Thyroid gland (tissue), 4 donors: Measurements from ENCODE around the gene CDKN1B. TPM values are rescaled to one million over a fixed set of nuclear protein-coding genes. Genes with fewer than 3 reads are reported as not detected.

Experiments used
- DNase-seq, 2 donors: peaks; one replicate each; pipeline ENCODE4 v3.0.0-alpha.2; 2019
- H3K27ac ChIP-seq, 3 donors: fragments of 200-600 bp; sonication (generic); 1 replicate in 2 of 3; 2 replicates in 1 of 3; pipeline ENCODE4 v1.5.1; 2016 to 2019; ENCODE audit warnings: mild to moderate bottlenecking in 1 of 3, moderate library complexity in 1 of 3
- H3K27me3 ChIP-seq: fragments of 200-600 bp; sonication (generic); one replicate; pipeline ENCODE4 v1.5.1; 2019
- H3K36me3 ChIP-seq, 2 donors: fragments of 200-600 bp; sonication (generic); one replicate each; pipeline ENCODE4 v1.5.1; 2016 to 2019
- H3K4me1 ChIP-seq, 2 donors: fragments of 200-600 bp; sonication (generic); one replicate each; pipeline ENCODE4 v1.5.1; 2017 to 2019
- H3K4me3 ChIP-seq, 3 donors: fragments of 200-600 bp; sonication (generic); replicated peaks in 1 of 3; 1 replicate in 2 of 3; 2 replicates in 1 of 3; pipeline ENCODE4 v1.5.1; 2016; ENCODE audit warnings: mild to moderate bottlenecking in 1 of 3
- H3K9me3 ChIP-seq: fragments of 200-600 bp; sonication (generic); one replicate; pipeline ENCODE4 v1.5.1; 2017
- POLR2A ChIP-seq, 2 donors: fragments of 450-650 bp; IDR thresholded peaks; one replicate each; pipeline ENCODE4 v1.6.1; 2017; ENCODE audit warnings: antibody characterized with exemption in 2 of 2, mild to moderate bottlenecking in 2 of 2, moderate library complexity in 1 of 2
- WGBS, 2 donors: methylation state at CpG; one replicate each; pipeline ENCODE4 v1.1.5; 2017; 5-methylcytosine and 5-hydroxymethylcytosine counted together
- intact Hi-C: fragments of 100-400 bp; cut with DNase I; formaldehyde crosslinking; loops from one replicate; pipeline ENCODE4 v1.15.1; 2023
- total RNA-seq, 4 donors: library from RNA; depleted of rRNA; stranded (reverse); fragments of >200 nt; gene quantifications; one replicate each; pipeline ENCODE4 v1.2.3, GENCODE V29; 2016
- TF ChIP-seq, protein P1 (sequence below), 6 experiments: fragments of 200-600 bp in 3 of 6; fragments of 450-650 bp in 3 of 6; sonication (generic) in 3 of 6; IDR thresholded peaks; one replicate each; pipeline ENCODE4 v1.5.1; 2016 to 2019; ENCODE audit warnings: antibody characterized with exemption in 6 of 6, mild to moderate bottlenecking in 2 of 6, inconsistent platforms in 1 of 6, moderate library complexity in 1 of 6

Gene CDKN1B
- total RNA-seq, 4 donors from 2014 or later, result 52.3 to 77.3 (median 62.7) TPM

DNA sequence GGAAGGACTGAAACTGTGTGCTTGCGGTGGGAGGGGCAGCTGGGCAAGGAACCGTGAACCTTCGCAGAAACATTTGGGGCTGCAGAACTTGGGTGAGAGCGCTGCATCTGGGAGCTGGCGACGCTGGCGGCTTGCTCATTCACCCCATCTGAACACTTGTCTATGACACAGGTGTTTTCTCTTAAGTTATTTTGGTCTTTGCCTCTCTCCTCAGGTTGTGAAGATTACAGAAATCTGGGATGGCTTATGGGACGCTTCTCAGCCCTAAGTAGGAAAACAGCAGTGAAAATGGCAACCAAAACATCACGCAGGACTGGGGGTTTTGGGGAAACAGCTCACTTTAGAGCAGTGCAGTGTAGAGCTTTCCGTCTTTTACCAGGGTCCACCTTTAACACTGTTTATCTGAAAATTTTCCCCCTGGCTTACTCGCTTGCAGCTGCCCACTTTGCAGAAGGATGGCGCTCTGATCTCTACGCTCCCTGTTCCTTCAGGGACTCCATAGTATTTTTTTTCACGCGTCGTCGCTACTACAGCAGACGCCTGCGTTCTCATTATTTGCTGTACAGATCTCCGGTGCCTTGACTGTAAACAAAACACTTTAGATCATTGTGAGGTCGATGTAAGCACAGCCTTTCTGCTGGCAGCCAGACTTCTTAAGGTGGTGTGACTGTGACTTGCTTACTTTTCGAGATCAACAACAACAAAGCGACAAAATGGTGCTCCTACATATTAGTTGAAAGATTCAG lies 2.7 kb upstream of the CDKN1B start:
- 12 to 20% methylated on average over 23 of the region's 23 CpGs for WGBS, 2 donors
- TF ChIP-seq, protein P1, sequence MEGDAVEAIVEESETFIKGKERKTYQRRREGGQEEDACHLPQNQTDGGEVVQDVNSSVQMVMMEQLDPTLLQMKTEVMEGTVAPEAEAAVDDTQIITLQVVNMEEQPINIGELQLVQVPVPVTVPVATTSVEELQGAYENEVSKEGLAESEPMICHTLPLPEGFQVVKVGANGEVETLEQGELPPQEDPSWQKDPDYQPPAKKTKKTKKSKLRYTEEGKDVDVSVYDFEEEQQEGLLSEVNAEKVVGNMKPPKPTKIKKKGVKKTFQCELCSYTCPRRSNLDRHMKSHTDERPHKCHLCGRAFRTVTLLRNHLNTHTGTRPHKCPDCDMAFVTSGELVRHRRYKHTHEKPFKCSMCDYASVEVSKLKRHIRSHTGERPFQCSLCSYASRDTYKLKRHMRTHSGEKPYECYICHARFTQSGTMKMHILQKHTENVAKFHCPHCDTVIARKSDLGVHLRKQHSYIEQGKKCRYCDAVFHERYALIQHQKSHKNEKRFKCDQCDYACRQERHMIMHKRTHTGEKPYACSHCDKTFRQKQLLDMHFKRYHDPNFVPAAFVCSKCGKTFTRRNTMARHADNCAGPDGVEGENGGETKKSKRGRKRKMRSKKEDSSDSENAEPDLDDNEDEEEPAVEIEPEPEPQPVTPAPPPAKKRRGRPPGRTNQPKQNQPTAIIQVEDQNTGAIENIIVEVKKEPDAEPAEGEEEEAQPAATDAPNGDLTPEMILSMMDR (IDR thresholded peaks at IDR 0.05), result peak in 2 of 6 experiments; percentile 16 to 18
- peak; percentile 9 to 92 for TF ChIP-seq POLR2A (IDR thresholded peaks at IDR 0.05)
- Histone ChIP-seq H3K27me3 (no peaks in the 10 kb centered on the region), H3K4me3 (peak overlapping the region in 1 of 3 donors; percentile 22), H3K4me1 (peaks cover 30 to 31% of the 10 kb centered on the region in 2 donors), H3K9me3 (no peaks in the 10 kb centered on the region), H3K27ac (peak overlapping the region; percentile 100), H3K36me3 (no peaks in the 10 kb centered on the region)
- intact Hi-C loops, result no loop called here
- peak; percentile 80 to 82 for DNase-seq

DNA sequence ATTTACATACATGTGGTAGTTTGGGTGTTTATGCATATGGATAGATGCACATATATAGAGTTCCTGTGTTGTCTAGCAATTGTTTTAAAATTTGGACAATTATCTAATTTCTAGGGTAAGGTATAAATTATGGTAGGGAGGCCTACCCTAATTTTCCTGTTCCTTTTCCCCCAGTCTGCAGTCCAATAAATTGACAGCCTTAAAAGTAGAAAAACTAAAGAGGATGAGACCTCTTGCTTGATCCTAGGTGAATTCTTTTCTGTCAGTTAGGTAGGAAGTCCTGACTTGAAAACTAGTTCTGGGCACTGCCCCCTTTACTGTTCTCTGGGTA lies 2.1 kb upstream of the CDKN1B start:
- Histone ChIP-seq H3K9me3 (no peaks in the 10 kb centered on the region), H3K27ac (peak overlapping the region; percentile 100), H3K36me3 (no peaks in the 10 kb centered on the region), H3K27me3 (no peaks in the 10 kb centered on the region), H3K4me1 (peaks cover 34 to 35% of the 10 kb centered on the region in 2 donors), H3K4me3 (no peak overlapping the region)
- intact Hi-C loops, result no loop called here
- no peak for TF ChIP-seq POLR2A (IDR thresholded peaks at IDR 0.05)
- TF ChIP-seq, protein P1 (IDR thresholded peaks at IDR 0.05), result no peak
- no peak for DNase-seq

DNA sequence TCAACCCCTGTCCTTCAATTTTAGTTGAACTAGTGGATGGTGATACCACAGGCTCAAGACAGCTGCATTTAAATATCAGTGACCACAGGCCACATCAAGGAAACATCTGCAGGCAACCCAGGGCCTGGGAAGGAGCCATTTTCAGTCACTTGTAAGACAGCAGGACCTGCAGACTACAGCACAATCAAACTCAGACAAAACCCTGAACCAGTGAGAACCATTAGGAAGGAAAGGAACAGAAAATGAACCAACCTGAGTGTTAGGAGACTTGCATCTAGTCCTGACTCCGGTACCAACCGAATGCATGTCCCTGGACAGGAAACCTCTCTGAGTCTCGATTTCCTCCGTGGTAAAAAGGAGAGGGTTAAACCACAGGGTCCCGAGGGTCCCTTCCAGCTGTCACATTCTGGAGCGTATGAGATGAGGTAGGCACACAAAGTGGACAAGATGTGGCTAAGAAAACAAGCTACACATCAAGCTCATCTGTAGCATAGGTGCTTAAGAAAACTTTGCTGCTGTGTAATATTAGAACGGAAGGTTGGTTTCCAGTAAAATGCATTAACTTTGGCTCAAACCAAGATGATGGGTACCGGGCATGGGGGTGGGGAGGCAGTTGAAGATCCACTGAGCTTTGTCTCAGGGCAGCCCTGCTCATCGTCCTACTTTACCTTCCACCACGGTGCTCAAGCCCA lies 1.6 kb upstream of the CDKN1B start:
- intact Hi-C loops, result no loop called here

DNA sequence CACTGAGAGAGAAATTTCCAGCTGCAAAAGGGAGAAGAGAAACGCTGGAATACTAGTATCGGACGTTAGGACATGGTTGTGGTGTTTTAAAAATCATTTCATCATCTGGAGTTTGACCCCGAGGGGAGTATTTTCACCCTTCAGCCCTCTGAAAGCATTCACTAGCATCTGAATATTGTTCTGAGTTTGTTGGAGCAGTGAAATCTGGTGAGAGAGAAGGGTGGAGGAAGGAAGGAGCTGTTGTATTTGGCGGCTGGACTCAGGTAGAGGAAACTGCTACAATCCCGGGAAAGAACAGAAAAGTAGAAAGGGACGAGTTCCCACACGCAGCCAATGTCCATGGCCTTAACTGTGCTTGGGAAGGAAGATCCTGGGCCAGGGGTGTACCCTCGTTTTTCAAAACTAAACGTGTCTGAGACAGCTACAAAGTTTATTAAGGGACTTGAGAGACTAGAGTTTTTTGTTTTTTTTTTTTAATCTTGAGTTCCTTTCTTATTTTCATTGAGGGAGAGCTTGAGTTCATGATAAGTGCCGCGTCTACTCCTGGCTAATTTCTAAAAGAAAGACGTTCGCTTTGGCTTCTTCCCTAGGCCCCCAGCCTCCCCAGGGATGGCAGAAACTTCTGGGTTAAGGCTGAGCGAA lies 896 bp upstream of the CDKN1B start:
- Histone ChIP-seq H3K4me3 (peak overlapping the region in 2 of 3 donors; percentile 70 to 96), H3K36me3 (peaks cover 4 to 7% of the 10 kb centered on the region in 2 donors), H3K4me1 (peaks cover 37 to 39% of the 10 kb centered on the region in 2 donors), H3K9me3 (no peaks in the 10 kb centered on the region), H3K27ac (peak overlapping the region; percentile 100), H3K27me3 (no peaks in the 10 kb centered on the region)
- WGBS, 2 donors, result 5 to 6% methylated on average over 15 of the region's 15 CpGs
- intact Hi-C loops, result no loop called here
- peak; percentile 18 to 42 for DNase-seq
- TF ChIP-seq, protein P1 (IDR thresholded peaks at IDR 0.05), result no peak
- peak in 1 of 2 donors; percentile 2 for TF ChIP-seq POLR2A (IDR thresholded peaks at IDR 0.05)

More for the DNA sequence above, 1.6 kb upstream of the CDKN1B start:
- Histone ChIP-seq H3K36me3 (peaks cover 0 to 1% of the 10 kb centered on the region in 2 donors), H3K27me3 (no peaks in the 10 kb centered on the region), H3K27ac (peak overlapping the region; percentile 100), H3K9me3 (no peaks in the 10 kb centered on the region), H3K4me1 (peaks cover 35 to 37% of the 10 kb centered on the region in 2 donors), H3K4me3 (peak overlapping the region in 1 of 3 donors; percentile 96)
- WGBS, 2 donors, result 31 to 35% methylated on average over 10 of the region's 10 CpGs
- peak in 1 of 2 donors; percentile 20 for DNase-seq
- TF ChIP-seq, protein P1 (IDR thresholded peaks at IDR 0.05), result no peak
- TF ChIP-seq POLR2A (IDR thresholded peaks at IDR 0.05), result no peak
